GM19438 (cell line): ENCODE measurements around the gene EIF6.
"Not testable (repeated sequence)": the region's sequence is repeated elsewhere in the genome, so short reads cannot be mapped to it uniquely, and the experiment has no call there.

ENCODE experiments used
- ATAC-seq: cut with Tn5 transposase; IDR thresholded peaks from one replicate; pipeline ENCODE4 v1.9.1; 2021; ENCODE audit warnings: low read depth; ENCODE audit not compliant: unreplicated experiment

The EIF6 gene

GRCh38 chr20:35284267-35284991 lies at the start of gene EIF6:
EIF6 (minus strand) TSS chr20:35284772; CDS start chr20:35284487, 285 bp downstream.
- peak; percentile 75 for ATAC-seq

- no peak for ATAC-seq
Measured at GRCh38 chr20:35333606-35334005, 49.0 kb upstream of the EIF6 start.

DNA sequence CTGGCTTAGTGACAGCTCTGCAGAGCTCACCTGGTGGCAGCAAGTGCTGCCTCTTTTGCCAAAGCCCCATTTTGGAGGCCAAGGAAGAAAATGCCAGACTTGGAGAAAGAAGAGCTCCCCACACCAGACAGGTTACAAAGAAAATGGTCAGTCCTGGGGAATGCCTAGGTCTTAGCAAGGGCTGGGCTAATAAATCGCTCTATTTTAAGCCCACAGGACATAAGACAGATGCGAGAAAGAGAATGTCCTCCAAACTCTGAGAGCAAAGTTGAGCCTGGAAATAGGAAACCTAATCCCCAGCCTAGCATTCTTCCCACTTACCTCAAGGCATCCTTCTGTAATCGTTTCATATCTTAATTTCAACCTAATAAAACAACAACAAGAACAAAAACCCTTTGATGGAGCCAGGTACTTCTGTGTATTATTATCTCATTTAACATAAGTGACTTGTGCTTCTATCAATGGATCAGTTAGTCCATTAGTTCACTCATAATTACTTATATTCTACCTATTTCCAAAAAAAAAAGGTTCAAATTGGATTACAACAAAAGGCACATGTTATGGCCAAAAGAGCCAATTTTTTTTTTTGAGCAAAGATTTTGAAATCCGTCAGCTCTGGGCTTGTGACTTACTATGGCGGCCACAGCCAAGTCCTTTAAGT lies 48.1 kb upstream of the EIF6 start:
- ATAC-seq = no peak

DNA sequence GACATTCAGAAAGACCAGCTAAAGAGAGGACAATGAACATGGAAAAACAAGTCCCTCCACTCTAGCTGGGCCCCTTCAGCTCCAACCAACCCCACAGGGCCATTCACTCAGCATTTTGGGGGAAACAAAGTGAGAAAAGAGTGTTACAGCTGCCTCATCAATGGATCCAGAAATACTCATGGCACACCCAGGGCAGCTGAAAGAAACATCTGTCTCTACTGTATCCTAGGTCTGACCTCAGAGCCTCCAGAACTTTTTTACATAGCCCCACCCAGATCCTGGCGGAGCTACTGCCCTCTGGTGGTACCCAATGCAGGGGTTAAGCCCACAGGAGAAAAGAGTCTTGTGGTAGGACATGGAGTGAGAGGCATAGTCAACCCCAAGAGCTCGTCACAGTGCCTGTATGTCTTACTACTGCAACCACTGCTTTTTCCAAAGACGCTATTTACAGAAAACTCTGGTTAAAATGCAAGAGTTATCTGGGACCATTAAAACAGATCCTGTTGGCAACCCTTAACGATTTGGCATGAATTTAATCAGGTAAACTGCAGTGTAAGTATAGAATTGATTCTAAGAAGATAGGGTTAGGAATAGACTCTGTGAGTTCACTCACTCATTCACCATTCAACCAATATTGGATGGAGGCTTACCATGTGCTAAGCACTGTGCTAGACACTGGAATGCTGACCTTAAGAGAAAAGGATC lies 45.0 kb upstream of the EIF6 start:
- no peak for ATAC-seq

DNA sequence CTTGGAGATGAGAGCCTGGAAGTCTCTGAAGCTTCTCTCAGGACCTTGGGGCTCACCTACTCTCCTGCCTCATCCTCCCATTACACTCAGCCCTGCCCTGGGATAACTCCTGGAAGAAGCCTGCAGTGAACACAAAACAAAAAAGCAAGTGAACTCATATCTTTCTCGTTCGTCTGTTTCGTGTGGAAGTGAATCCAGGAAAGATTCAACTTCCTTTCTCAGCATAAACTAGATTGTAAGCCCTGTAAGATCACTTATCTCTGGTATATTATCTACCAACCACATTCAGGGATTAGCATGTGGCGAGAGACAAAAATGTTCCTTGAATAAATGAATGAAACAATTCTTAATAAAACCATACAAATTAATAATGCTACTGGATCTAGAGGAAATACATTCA lies 44.1 kb upstream of the EIF6 start:
- no peak for ATAC-seq

- no peak for ATAC-seq
Measured at GRCh38 chr20:35328095-35328685, 43.6 kb upstream of the EIF6 start.

GRCh38 chr20:35327074-35327976 lies 42.8 kb upstream of the EIF6 start:
- ATAC-seq = no peak

DNA sequence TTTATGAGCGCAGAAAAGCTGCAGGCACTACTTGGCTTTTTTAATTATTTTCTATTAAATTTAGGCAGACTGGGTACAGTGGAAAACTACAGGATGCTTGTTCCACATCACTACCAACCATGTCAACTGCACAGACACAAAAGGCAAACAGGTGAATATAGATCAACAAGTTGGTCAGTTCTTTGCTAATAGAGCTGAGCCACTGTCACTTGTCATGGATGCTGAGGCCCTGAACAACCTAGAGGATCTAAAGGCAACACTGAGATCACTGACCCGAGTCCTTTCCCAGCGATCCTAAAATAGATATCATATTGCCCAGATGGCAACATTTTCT lies 42.1 kb upstream of the EIF6 start:
- no peak for ATAC-seq

GRCh38 chr20:35326021-35326739 lies 41.6 kb upstream of the EIF6 start:
- ATAC-seq = no peak

GRCh38 chr20:35325401-35325800 lies 40.8 kb upstream of the EIF6 start:
- ATAC-seq = no peak

DNA sequence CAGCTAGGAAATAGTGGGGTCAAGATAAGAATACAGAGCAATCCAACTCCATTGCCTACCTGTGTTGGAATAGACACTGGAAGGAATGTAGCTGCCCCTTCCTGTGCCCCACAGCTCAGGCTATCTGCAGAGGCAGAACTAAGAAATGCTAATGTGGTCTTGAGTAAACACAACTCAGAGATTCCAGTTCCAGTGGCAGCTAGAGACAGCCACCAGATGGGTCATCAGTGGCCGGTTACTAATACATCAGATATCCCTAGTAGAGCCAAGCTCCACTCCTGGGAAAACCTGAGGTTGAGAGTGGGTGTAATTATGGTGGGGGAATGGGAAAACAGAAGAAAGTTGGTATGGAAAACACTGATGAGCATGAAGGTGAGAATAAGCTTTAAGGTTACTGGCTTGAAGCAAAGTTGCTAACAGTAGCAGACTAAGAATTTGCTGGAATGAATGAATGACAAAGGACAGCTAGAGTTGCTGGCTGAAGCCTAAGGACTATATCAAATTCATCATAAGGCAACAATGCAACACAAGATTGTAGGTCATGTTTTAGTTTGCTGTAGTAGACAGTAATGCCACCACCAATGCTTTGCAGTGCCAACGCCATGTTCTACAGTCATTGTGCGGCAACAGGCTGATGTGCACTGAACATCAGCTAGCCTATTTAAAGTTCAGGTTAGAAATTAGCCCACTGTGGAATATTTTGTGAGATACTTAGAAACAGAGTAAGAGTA lies 36.0 kb upstream of the EIF6 start:
- ATAC-seq = no peak

DNA sequence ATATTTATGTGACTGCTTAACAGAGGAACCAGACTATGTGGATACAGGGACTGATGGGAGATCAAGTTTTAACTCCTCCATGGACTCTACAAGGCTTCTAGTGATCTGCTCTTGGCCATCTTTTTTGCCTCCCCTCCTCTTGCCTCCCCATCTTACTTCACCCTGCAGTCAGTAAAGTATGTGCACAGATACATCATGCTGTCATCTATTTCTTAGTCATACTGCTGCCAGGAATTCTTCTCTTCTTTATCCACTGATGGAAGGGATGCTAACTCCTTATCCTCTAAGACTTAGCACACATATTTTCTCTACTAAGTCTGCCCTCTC lies 35.3 kb upstream of the EIF6 start:
- ATAC-seq = no peak

GRCh38 chr20:35319192-35319870 lies 34.8 kb upstream of the EIF6 start:
- ATAC-seq = no peak

DNA sequence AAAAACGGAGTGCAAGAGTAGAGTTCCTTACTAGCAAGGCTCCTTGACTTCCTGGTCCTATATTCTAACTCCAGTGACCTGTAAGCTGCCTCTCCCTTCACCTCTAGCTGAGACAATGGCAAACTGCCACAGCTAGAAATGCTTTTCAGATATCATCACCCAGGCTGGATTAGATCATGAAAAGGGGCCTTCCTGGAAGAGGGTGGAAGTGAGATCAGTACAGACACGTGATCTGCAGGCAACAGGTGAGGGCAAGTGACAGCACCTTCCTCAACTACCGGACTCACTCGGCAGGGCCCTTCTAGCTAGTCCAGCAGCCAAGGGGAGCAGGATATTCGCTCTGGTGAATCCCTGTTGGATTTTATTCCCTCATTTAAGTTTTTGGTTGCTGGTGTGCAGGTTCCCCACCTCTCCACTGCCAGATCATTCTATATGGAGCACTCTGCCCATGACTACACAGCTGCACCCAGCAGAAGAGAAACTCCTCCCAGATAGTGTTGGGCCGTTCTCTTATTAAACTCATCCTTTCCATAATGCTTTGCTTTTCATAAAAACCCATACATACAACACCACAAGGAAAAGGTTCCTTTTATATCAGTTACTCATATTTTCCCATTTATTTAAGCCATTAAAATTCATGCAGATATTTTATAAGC lies 34.1 kb upstream of the EIF6 start:
- ATAC-seq = no peak

DNA sequence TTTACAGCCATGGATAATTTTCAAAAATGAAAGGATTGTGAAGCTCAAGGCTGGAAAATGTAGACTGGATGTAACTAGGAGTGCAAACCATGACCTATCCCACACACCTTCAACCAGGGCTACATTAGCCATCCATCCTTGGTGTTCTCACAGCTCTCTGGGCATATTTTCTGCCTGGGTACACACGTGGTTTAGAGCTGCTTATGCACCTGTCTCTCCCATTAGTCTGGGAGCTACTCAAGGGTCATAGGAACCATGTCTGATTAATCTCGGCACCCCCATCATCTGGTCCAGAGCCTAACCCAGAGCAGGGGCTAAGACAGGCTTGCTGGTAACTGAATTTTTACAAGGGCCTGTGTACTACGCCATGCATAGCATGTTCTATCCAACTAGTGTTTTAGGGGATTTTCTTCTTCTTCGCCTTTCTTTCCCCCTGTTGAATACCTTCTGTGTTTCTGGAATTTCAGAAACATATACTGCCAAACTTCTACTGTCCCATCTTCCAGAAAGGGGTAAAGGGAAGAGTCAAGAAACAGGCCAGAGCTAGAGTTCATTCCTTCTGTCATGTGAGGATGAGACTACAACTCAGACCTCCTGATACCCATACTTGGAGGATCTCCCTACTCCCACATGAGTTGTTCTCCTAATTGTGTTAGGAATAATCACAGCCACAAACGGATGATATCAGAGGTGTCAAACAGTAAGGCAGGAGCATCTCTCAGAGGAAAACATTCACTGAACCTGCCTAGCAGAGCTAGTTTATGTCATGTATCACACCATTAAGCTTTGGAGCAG lies 33.0 kb upstream of the EIF6 start:
- no peak for ATAC-seq

- ATAC-seq = no peak
Measured at GRCh38 chr20:35316086-35316485, 31.5 kb upstream of the EIF6 start.

DNA sequence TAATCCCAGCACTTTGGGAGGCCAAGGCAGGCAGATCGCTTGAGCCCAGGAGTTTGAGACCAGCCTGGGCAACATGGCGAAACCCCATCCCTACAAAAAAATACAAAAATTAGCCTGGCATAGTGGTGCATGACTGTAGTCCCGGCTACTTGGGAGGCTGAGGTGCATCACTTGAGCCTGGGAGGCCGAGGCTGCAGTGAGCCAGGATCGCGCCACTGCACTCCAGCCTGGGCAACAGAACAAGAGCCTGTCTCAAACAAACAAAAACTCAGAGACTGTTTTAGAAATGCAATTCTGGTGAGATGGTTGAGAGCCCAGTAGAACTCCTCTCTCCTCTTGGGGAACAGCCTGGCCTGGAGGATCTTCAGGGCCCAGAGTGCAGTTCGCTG lies 31.1 kb upstream of the EIF6 start:
- ATAC-seq = not testable (repeated sequence)
